Caco-2 (cell line): ENCODE data around the gene KRTAP4-4. TPM values are rescaled to one million over a fixed set of nuclear protein-coding genes. Genes with fewer than 3 reads are reported as not detected.

Experiments used
- BruUV-seq: library from RNA; stranded (reverse); fragments of 400-500 nt; replicated peaks from 2 replicates; lab custom pipeline; 2021; lab: Mats Ljungman, UMichigan
- CTCF ChIA-PET: fragments of 300-600 bp; sonication (Branson Sonifier 250); formaldehyde crosslinking; loops from one replicate; lab custom pipeline; 2022; ENCODE audit warnings: antibody characterized with exemption; lab: Charles Lee
- POLR2A ChIA-PET: fragments of 300-600 bp; sonication (Branson Sonifier 250); formaldehyde crosslinking; loops from one replicate; lab custom pipeline; 2022; ENCODE audit warnings: antibody characterized with exemption; lab: Charles Lee
- DNase-seq, 2 experiments: peaks; one replicate each; pipeline versions ENCODE4 v3.0.0 to v3.0.0-alpha.2; 2020 to 2022
- H3K27me3 ChIP-seq: replicated peaks from 2 replicates; pipeline ENCODE4 v1.6.0; 2011; ENCODE audit warnings: low read length; ENCODE audit not compliant: control insufficient read depth, insufficient read depth
- H3K36me3 ChIP-seq: 2 replicates; pipeline ENCODE4 v1.5.1; 2011; ENCODE audit warnings: low read length; ENCODE audit not compliant: control insufficient read depth, insufficient read depth
- H3K4me1 ChIP-seq: fragments of 250-450 bp; sonication (Bioruptor Pico); 2 replicates; pipeline ENCODE4 v1.5.1; 2020; ENCODE audit warnings: mild to moderate bottlenecking
- H3K4me3 ChIP-seq: 2 replicates; pipeline ENCODE4 v1.5.1; 2011; ENCODE audit warnings: low read depth, mild to moderate bottlenecking, control low read depth, low read length
- H3K9me3 ChIP-seq: fragments of 250-450 bp; sonication (Bioruptor Pico); 2 replicates; pipeline ENCODE4 v1.5.1; 2020; ENCODE audit warnings: mild to moderate bottlenecking, moderate library complexity
- H3K27ac Mint-ChIP-seq: one replicate; pipeline ENCODE4 v1.8.0; 2022; ENCODE audit warnings: mixed read lengths; ENCODE audit not compliant: unreplicated experiment
- H3K27me3 Mint-ChIP-seq: one replicate; pipeline ENCODE4 v1.8.0; 2022; ENCODE audit warnings: mixed read lengths; ENCODE audit not compliant: insufficient read depth, unreplicated experiment
- H3K36me3 Mint-ChIP-seq: one replicate; pipeline ENCODE4 v1.8.0; 2022; ENCODE audit warnings: mild to moderate bottlenecking, mixed read lengths; ENCODE audit not compliant: insufficient read depth, unreplicated experiment
- H3K4me1 Mint-ChIP-seq: one replicate; pipeline ENCODE4 v1.8.0; 2022; ENCODE audit warnings: low read depth, mixed read lengths; ENCODE audit not compliant: unreplicated experiment
- H3K4me3 Mint-ChIP-seq: one replicate; pipeline ENCODE4 v1.8.0; 2022; ENCODE audit warnings: mild to moderate bottlenecking, moderate library complexity, mixed read lengths; ENCODE audit not compliant: unreplicated experiment
- H3K9me3 Mint-ChIP-seq: one replicate; pipeline ENCODE4 v1.8.0; 2022; ENCODE audit warnings: mixed read lengths; ENCODE audit not compliant: unreplicated experiment
- CTCF ChIP-seq, 2 experiments: fragments of 200-600 bp in 1 of 2; IDR thresholded peaks; 1 replicate in 1 of 2; 2 replicates in 1 of 2; pipeline versions ENCODE4 v1.5.1 to v1.8.0; 2011 to 2022; ENCODE audit warnings: antibody characterized with exemption in 1 of 2, control low read depth in 1 of 2, inconsistent platforms in 1 of 2, low read depth in 1 of 2, low read length in 1 of 2, mild to moderate bottlenecking in 1 of 2, moderate library complexity in 1 of 2; ENCODE audit not compliant: insufficient read depth in 1 of 2, severe bottlenecking in 1 of 2, unreplicated experiment in 1 of 2
- intact Hi-C: fragments of 100-400 bp; cut with micrococcal nuclease; formaldehyde crosslinking; loops from one replicate; pipeline ENCODE4 v1.10.0; 2022; ENCODE audit not compliant: unreplicated experiment
- total RNA-seq: library from RNA; stranded (reverse); gene quantifications from 2 replicates; pipeline ENCODE4 v1.2.3, GENCODE V29; 2022

Gene KRTAP4-4
- total RNA-seq, 1 experiment from 2014 or later = not detected

GRCh38 chr17:41185001-41185400 is 24.5 kb upstream of the KRTAP4-4 start:
- intact Hi-C loops = no loop called here
- no peak for DNase-seq
- H3K9me3 ChIP-seq = no peaks in the 10 kb centered on the region
- no peaks in the 10 kb centered on the region for H3K36me3 Mint-ChIP-seq
- H3K27ac Mint-ChIP-seq = no peak overlapping the region
- no peak for TF ChIP-seq CTCF (IDR thresholded peaks at IDR 0.05; ENCODE audit: insufficient read depth in 1 of 2, low read depth in 1 of 2, low read length in 1 of 2, severe bottlenecking in 1 of 2, unreplicated experiment in 1 of 2)
- no peaks in the 10 kb centered on the region for H3K27me3 ChIP-seq
- H3K4me3 Mint-ChIP-seq = no peak overlapping the region
- POLR2A ChIA-PET = interaction anchor here (0.6 kb wide), 1 partner anchor 126 kb away, joined by 5 read pairs; no protein-coding TSS in a partner anchor
- no peaks in the 10 kb centered on the region for H3K36me3 ChIP-seq
- no peaks in the 10 kb centered on the region for H3K9me3 Mint-ChIP-seq
- H3K4me1 Mint-ChIP-seq = peaks cover 24% of the 10 kb centered on the region
- no peaks in the 10 kb centered on the region for H3K27me3 Mint-ChIP-seq
- H3K4me3 ChIP-seq = no peak overlapping the region
- H3K4me1 ChIP-seq = peaks cover 15% of the 10 kb centered on the region
- BruUV-seq = no TSS peak
- CTCF ChIA-PET = no interaction called here

GRCh38 chr17:41184480-41184961 is 24.0 kb upstream of the KRTAP4-4 start, which contains the start of gene KRTAP4-1:
KRTAP4-1 (minus strand) TSS chr17:41184911; CDS start chr17:41184854, 57 bp downstream.
- Mint-ChIP-seq H3K9me3 (no peaks in the 10 kb centered on the region), H3K27ac (no peak within 1 kb of the TSS), H3K27me3 (no peaks in the 10 kb centered on the region), H3K36me3 (no peaks in the 10 kb centered on the region), H3K4me3 (no peak within 1 kb of the TSS), H3K4me1 (peaks cover 24% of the 10 kb centered on the region)
- intact Hi-C loops = no loop called here
- Histone ChIP-seq H3K4me1 (peaks cover 15% of the 10 kb centered on the region), H3K27me3 (no peaks in the 10 kb centered on the region), H3K4me3 (no peak within 1 kb of the TSS), H3K9me3 (no peaks in the 10 kb centered on the region), H3K36me3 (no peaks in the 10 kb centered on the region)
- POLR2A ChIA-PET = interaction anchor here (0.6 kb wide), 1 partner anchor 126 kb away, joined by 5 read pairs; no protein-coding TSS in a partner anchor
- no peak for TF ChIP-seq CTCF (IDR thresholded peaks at IDR 0.05; ENCODE audit: insufficient read depth in 1 of 2, low read depth in 1 of 2, low read length in 1 of 2, severe bottlenecking in 1 of 2, unreplicated experiment in 1 of 2)
- CTCF ChIA-PET = no interaction called here
- BruUV-seq = no TSS peak
- no peak for DNase-seq

- no peaks in the 10 kb centered on the region for H3K9me3 ChIP-seq
- H3K4me1 ChIP-seq = peaks cover 15% of the 10 kb centered on the region
- H3K36me3 ChIP-seq = no peaks in the 10 kb centered on the region
- POLR2A ChIA-PET = interaction anchor here (0.6 kb wide), 1 partner anchor 349 kb away, joined by 7 read pairs; the partner anchor contains the start of gene KRT19
- H3K36me3 Mint-ChIP-seq = no peaks in the 10 kb centered on the region
- no peaks in the 10 kb centered on the region for H3K27me3 Mint-ChIP-seq
- H3K27me3 ChIP-seq = no peaks in the 10 kb centered on the region
- no peak for DNase-seq
- H3K27ac Mint-ChIP-seq = no peak overlapping the region
- peaks cover 13% of the 10 kb centered on the region for H3K4me1 Mint-ChIP-seq
- no peak overlapping the region for H3K4me3 ChIP-seq
- intact Hi-C loops = no loop called here
- BruUV-seq = no TSS peak
- CTCF ChIA-PET = no interaction called here
- H3K9me3 Mint-ChIP-seq = no peaks in the 10 kb centered on the region
- no peak overlapping the region for H3K4me3 Mint-ChIP-seq
- TF ChIP-seq CTCF (IDR thresholded peaks at IDR 0.05; ENCODE audit: insufficient read depth in 1 of 2, low read depth in 1 of 2, low read length in 1 of 2, severe bottlenecking in 1 of 2, unreplicated experiment in 1 of 2) = no peak
Measured at GRCh38 chr17:41178843-41179616, 18.5 kb upstream of the KRTAP4-4 start.
